ENCODE data around the gene PLXDC1. TPM values are rescaled to one million over a fixed set of nuclear protein-coding genes. Genes with fewer than 3 reads are reported as not detected.
A peak's percentile ranks its signal among the peaks of the same experiment; 100 is the strongest.

The PLXDC1 gene
- total RNA-seq, 6 donors from 2014 or later: 3.8 to 47.1 (median 10.5) TPM

DNA sequence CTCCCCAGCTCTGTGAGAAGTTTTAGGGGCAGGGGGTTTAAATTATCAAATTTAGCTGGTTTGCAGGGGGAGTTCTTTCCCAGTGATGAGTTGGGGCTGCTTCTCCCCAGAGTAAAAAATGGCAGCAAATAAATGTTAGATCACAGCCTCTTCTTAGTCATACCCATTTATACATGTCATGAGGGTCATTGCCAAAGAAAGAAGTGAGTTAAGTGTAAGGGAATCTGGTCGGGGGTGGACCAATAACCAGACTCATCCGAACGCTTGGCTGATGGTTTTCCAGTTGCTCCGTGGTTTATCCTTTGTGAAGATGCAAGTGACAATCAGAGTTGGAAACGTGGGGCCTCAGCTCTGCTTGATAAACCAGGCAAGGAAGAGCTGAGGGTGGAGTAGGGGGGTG lies 87.1 kb downstream of the PLXDC1 start:
- H3K4me1 ChIP-seq: no peaks in the 10 kb centered on the region
- H3K4me3 ChIP-seq: no peak overlapping the region
- no peaks in the 10 kb centered on the region for H3K9me3 ChIP-seq
- TF ChIP-seq POLR2AphosphoS5 (IDR thresholded peaks at IDR 0.05): no peak
- TF ChIP-seq POLR2A (IDR thresholded peaks at IDR 0.05): no peak
- TF ChIP-seq, protein P1, sequence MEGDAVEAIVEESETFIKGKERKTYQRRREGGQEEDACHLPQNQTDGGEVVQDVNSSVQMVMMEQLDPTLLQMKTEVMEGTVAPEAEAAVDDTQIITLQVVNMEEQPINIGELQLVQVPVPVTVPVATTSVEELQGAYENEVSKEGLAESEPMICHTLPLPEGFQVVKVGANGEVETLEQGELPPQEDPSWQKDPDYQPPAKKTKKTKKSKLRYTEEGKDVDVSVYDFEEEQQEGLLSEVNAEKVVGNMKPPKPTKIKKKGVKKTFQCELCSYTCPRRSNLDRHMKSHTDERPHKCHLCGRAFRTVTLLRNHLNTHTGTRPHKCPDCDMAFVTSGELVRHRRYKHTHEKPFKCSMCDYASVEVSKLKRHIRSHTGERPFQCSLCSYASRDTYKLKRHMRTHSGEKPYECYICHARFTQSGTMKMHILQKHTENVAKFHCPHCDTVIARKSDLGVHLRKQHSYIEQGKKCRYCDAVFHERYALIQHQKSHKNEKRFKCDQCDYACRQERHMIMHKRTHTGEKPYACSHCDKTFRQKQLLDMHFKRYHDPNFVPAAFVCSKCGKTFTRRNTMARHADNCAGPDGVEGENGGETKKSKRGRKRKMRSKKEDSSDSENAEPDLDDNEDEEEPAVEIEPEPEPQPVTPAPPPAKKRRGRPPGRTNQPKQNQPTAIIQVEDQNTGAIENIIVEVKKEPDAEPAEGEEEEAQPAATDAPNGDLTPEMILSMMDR (IDR thresholded peaks at IDR 0.05): no peak
- TF ChIP-seq EP300 (IDR thresholded peaks at IDR 0.05): no peak
- H3K27ac ChIP-seq: no peak overlapping the region
- WGBS, 2 donors: 71 to 80% methylated on average over 5 of the region's 5 CpGs
- no peaks in the 10 kb centered on the region for H3K36me3 ChIP-seq
- ATAC-seq (ENCODE audit: low FRiP score in 2 of 2) (peak in 1 of 2 donors; percentile 78), DNase-seq (no peak)
- no peaks in the 10 kb centered on the region for H3K27me3 ChIP-seq

DNA sequence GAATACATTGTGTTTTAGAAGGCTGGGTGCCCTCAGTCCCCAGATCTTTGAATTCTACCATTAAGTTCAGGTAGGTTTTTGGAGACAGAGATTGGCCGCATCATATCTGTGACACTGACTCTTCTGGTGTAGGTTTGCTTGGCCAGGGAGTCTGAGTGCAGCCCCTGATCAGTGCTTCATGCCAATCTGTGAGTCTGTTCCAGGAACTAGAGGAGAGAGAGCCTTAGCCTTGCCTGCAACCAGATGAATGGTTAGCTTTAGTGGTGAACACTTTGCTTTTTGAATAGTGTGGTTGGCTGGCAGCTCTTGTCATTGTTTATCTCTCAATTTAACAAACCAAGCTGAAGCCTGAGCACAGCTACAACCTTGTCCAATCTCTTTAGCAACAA lies 87.8 kb downstream of the PLXDC1 start:
- Histone ChIP-seq H3K4me3 (no peak overlapping the region), H3K36me3 (no peaks in the 10 kb centered on the region), H3K27ac (no peak overlapping the region), H3K4me1 (no peaks in the 10 kb centered on the region), H3K27me3 (no peaks in the 10 kb centered on the region), H3K9me3 (no peaks in the 10 kb centered on the region)
- WGBS, 2 donors: 100% methylated on average over 1 of the region's 1 CpG
- ATAC-seq (ENCODE audit: low FRiP score in 2 of 2): no peak
- DNase-seq: no peak
- TF ChIP-seq POLR2A (IDR thresholded peaks at IDR 0.05) (no peak), EP300 (IDR thresholded peaks at IDR 0.05) (no peak), POLR2AphosphoS5 (IDR thresholded peaks at IDR 0.05) (no peak)
- TF ChIP-seq, protein P1 (IDR thresholded peaks at IDR 0.05): no peak

DNA sequence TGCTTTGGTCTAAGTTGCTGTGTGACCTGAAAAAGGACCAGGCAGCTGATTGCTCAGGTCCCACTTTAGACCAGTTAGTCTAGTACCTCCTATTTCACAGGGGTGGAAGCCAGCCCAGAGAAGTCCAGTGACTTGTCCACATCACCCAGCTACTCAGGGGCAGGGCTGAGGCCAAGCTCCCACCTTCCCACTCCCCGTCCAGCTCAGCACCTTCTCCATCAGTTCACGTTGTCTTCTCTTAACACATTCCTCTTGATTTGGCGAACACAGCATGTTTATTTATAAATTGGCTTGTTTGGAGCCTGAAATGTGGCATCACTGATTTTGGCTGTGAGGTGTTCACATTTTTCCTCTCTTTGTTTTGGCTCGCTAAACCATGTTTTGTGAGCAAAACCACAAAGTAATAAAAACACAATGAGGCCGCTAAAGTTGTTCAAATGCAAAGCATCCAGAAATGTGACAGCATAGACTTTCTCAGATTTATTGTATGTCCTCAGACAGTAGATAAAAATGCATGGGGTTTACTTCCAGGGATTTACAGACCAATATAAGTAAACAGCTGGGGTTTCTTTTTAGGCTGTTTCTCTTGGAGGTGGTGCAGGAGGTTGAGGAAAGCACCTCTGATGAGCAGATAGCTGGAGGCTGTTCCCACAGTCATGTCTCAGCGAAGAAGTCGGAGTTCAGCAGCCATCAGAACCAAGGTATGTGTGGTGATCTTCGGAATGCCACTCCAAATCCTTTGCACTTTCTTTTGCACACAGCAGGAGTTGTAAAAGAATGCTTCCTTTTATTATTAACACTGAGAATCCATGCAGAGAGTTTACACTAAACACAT lies 88.4 kb downstream of the PLXDC1 start:
- no peaks in the 10 kb centered on the region for H3K9me3 ChIP-seq
- no peak overlapping the region for H3K4me3 ChIP-seq
- H3K27ac ChIP-seq: no peak overlapping the region
- no peak for TF ChIP-seq POLR2AphosphoS5 (IDR thresholded peaks at IDR 0.05)
- TF ChIP-seq, protein P1 (IDR thresholded peaks at IDR 0.05): no peak
- no peaks in the 10 kb centered on the region for H3K27me3 ChIP-seq
- H3K36me3 ChIP-seq: no peaks in the 10 kb centered on the region
- no peaks in the 10 kb centered on the region for H3K4me1 ChIP-seq
- DNase-seq (no peak), ATAC-seq (ENCODE audit: low FRiP score in 2 of 2) (no peak)
- 63 to 68% methylated on average over 8 of the region's 8 CpGs for WGBS, 2 donors

DNA sequence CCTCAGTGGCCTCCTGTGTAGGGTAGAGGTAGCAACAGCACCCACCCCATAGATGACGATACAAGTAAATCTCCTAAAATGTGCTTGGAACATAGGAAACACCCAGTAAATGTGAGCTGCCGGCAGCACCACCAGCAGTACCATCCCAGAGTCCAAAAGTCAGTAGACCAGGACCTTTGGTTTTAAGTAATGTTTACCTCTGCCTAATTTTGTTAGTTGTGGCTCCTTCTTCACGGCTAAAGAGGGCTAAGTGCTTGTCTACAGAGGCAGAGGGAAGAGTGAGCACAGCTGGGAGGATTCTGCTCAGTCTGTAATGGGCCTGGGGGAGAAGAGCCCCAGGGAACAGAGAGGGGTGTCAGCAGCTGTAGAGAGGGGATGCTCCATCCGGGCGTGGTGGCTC lies 92.9 kb downstream of the PLXDC1 start:
- ATAC-seq (ENCODE audit: low FRiP score in 2 of 2) (no peak), DNase-seq (no peak)
- Histone ChIP-seq H3K27me3 (no peaks in the 10 kb centered on the region), H3K4me1 (peaks cover 0 to 9% (median 7%) of the 10 kb centered on the region in 4 donors), H3K27ac (no peak overlapping the region), H3K9me3 (no peaks in the 10 kb centered on the region), H3K36me3 (no peaks in the 10 kb centered on the region), H3K4me3 (no peak overlapping the region)
- 77 to 80% methylated on average over 5 of the region's 5 CpGs for WGBS, 2 donors
- TF ChIP-seq, protein P1 (IDR thresholded peaks at IDR 0.05): no peak
- TF ChIP-seq POLR2A (IDR thresholded peaks at IDR 0.05) (no peak), POLR2AphosphoS5 (IDR thresholded peaks at IDR 0.05) (no peak), EP300 (IDR thresholded peaks at IDR 0.05) (no peak)
